HT1080 (cell line): Measurements from ENCODE around the gene RASL12. TPM values are rescaled to one million over a fixed set of nuclear protein-coding genes. Genes with fewer than 3 reads are reported as not detected.
"Not testable (repeated sequence)": the region's sequence is repeated elsewhere in the genome, so short reads cannot be mapped to it uniquely, and the experiment has no call there.

Source experiments
- DNase-seq: peaks from one replicate; pipeline ENCODE4 v3.0.0-alpha.2; 2015; ENCODE audit warnings: low read depth
- polyA plus RNA-seq, 2 experiments: library from polyadenylated mRNA; depleted of rRNA; stranded (reverse); fragments of >200 nt; gene quantifications; 2 replicates each; pipeline ENCODE4 v1.2.3, GENCODE V29; 2015
- total RNA-seq: library from RNA; depleted of rRNA; stranded (reverse); fragments of >200 nt; shearing (Covaris generic); gene quantifications from 2 replicates; pipeline ENCODE4 v1.2.3, GENCODE V29; 2014; rRNA removed

The RASL12 gene
- total RNA-seq: not detected in 2 replicates
- not detected in 2 replicates for polyA plus RNA-seq (2015; cell fraction: cytosol; rRNA removed)
- not detected in 2 replicates for polyA plus RNA-seq (2015; cell fraction: nucleus; rRNA removed)

DNA sequence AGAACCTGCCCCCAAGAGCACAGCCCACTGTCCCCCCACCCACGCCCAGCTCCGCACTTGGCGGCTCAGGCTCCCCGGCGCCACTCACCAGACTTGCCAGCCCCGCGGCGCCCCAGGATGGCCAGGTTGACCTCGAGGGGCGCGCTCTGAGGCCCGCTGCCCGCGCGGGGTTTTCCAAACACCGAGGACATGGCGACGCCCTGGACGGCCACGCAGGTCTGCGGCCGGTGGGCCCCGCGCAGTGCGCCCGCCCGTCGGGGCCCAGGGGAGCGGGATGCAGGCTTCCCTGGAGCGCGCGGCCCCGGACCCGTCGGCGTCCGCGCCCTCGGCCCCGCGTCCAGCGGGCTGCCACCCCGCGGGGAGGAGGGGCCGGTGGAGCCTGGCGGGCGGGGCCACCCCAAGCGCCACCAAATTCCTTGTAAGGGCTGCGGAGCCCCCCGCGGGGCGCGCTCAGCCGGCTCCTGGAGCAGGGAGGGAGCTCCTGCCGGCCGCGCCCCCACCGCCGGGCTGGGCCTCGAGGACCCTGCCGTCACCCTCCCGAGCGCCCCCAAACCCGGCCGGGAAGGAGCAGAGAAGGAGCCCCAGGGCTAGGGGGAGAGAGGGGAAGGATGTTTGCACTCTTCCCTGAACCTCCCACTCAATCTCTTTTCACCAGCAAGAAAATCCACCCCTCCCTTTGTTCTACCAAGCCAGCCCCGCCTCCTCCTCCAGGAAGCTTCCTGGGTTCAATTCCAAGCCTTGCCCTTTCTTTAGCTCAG is at the start of gene RASL12:
RASL12 (minus strand) TSS at position 347 of the 758 bp plus-strand sequence; CDS start at position 191, 156 bp downstream.
- no peak for DNase-seq

DNA sequence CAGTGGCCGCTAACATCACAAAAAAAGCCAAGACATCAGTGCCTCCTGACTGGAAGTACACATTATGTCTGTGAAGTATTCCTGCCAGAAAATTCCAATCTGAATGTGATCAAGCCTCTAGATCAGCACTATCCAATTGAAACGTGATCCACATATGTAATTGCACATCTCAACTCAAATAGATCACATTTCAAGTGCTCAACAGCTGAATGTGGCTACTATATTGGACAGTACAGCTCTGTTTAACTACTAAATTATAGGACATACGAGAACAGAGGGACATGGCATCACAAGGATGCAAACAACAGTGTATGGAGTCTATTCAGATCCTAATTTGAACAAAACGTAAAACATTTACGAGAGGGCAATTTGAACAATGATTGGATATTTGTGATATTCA is 47.8 kb upstream of the RASL12 start:
- DNase-seq: no peak

GRCh38 chr15:65115086-65115485 is 47.3 kb upstream of the RASL12 start, which contains the start of gene UBAP1L:
UBAP1L (minus strand) TSS chr15:65115200; CDS start chr15:65106215, 8,985 bp downstream.
- DNase-seq: no peak

DNA sequence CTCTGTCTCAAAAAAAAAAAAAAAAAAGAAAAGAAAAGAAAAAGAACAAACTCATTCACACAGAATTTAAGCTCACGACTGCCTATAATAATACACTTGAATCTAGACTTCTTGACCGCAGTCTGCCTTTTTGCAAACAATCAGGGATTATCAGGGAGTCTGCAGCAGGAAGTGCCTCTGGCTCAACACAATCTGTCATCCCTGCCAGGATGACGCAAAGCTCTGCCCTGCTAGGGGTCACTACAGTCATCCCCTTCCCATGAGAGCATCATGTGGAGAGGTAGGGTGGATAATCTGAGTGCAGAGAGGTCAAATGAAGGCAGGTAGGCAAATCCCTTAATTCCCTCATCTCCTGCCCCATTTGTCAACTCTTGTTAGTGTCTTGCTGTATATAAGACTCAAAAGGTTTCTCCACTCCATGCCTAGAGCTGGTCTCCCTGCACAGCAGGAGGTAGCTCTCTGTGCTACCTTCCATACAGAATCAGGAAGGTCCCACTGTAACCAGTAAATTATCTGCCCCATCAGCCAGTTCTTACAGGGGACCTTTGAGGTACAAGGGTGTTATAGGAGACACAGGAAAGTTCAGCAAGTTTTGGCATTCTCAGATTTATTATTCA is 43.0 kb upstream of the RASL12 start:
- DNase-seq: peak; percentile 61

DNA sequence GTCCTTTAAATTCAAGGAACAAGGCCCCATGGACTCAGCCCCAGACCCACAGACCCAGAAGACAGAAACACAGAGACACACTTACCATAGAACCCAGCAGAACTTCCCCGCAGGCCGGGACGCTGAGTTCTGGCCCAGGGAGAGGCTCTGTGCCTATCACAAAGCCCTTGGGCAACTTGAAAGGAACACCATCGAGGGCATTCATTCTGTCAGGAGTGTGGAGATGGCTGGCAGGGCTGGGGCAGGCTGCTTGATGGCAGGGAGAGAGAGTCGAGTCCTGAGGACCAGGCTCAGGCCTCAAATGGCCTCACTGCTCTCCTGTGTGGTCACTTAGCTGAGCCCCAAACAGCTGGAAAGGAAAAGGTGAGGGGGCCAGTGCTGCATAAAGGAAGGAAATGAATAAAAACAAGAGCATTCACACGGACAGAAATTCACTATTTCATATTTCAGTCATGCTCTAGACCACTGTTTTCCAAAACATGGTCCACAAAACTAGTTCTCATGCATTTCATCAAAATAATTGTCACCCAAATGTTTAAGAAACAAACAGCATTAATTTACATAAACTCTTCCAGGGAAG is 38.3 kb upstream of the RASL12 start:
- no peak for DNase-seq

DNA sequence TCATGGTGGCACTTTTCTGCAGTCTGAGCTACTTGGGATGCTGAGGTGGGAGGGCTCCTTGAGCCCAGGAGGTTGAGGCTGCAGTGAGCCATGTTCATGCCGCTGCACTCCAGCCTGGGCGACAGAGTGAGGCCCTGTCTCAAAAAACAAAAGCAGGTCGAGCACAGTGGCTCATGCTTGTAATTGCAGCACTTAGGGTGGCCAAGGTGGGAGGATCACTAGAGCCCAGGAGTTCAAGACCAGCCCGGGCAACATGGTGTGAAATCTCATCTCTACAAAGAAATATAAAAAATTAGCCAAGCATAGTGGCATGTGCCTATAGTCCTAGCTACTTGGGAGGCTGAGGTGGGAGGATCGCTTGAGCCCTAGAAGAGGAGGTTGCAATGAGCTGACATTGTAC is 37.2 kb upstream of the RASL12 start:
- DNase-seq: no peak

GRCh38 chr15:65102912-65103311 is 35.1 kb upstream of the RASL12 start:
- DNase-seq: no peak

- no peak for DNase-seq
Measured at GRCh38 chr15:65101891-65102708, 34.3 kb upstream of the RASL12 start.

GRCh38 chr15:65101411-65101890 is 33.7 kb upstream of the RASL12 start:
- DNase-seq: peak; percentile 40

DNA sequence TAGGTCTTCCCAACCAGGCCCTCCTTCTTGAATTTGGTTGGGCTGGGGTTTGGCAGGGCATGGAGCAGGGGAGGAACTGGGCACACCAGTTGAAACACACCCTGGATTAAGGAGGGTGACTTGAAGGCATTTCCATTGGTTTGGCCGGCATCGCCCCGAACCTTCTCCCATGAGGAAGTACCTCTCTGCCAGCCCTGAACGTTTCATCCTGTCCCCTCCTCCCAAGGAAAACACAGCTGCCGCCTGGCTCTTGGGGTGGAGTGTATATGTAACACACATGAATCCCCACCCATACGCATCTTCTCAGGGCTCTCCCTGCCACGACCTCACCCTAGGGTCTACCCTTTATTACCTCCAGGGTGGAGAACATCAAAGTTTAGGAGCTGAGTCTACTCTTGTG is 32.7 kb upstream of the RASL12 start:
- DNase-seq: no peak

DNA sequence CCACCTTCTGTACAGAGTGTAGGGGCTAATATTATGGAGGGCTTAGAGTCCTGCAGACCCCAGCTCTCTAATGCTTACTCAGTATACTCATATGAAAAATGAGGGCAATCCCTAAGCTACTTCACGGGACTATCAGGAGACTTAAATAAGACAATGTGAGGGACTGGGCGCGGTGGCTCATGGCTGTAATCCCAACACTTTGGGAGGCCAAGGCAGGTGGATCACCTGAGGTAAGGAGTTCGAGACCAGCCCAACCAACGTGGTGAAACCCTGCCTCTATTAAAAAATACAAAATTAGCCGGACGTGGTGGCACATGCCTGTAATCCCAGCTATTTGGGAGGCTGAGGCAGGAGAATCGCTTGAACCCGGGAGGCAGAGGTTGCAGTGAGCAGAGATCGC is 32.0 kb upstream of the RASL12 start:
- not testable (repeated sequence) for DNase-seq

DNA sequence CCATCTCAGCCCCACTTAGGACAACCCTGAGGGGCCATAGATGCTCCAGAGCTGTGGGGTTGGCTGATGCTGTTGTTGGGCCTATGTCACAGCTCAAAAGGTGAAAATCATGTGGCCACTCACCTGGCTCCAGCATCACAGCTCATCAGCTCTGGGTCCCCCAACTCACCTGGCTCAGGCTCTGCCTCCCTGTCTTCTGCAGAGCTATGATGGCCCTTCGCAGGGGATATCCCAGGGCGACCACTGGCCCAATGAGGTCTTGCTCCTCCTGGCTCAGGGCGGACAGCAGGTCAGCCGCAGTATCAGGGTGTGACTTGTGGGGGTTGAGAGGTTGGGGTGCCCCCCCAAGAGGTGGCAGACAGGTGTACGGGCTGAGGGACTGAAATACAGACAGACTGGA is 31.5 kb upstream of the RASL12 start:
- no peak for DNase-seq

DNA sequence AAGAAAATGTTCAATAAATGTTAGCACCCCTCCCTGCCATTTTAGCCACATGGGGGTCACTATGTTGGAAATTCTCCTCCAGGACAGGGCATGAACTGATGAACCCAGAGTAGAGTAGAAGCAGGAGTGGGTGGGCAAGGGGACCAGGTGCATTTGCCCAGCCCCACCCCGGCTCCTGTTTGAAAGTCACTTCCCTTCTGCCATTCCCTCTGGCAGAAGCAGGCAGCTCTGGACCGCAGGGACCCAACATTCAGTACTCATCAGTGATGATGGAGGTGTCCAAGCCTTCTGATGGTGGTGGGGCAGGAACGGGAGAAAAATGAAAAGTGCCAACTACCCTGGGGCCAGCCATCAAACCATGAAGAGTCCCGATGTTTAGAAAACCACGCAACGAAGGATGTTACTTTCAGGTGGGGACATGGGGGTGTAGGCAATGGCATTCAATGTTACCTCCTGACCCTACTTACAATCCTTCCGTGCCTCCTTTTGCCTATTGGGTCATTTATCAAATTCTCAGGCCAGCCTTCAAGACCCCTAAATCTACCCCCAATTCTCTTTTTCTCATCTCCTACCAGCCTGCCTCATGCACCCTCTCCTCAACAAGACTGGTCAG is 30.0 kb upstream of the RASL12 start:
- no peak for DNase-seq

- no peak for DNase-seq
Measured at GRCh38 chr15:65096481-65097385, 28.9 kb upstream of the RASL12 start.

GRCh38 chr15:65095747-65096104 is 27.9 kb upstream of the RASL12 start:
- no peak for DNase-seq

GRCh38 chr15:65095011-65095746 is 27.4 kb upstream of the RASL12 start:
- DNase-seq: no peak

DNA sequence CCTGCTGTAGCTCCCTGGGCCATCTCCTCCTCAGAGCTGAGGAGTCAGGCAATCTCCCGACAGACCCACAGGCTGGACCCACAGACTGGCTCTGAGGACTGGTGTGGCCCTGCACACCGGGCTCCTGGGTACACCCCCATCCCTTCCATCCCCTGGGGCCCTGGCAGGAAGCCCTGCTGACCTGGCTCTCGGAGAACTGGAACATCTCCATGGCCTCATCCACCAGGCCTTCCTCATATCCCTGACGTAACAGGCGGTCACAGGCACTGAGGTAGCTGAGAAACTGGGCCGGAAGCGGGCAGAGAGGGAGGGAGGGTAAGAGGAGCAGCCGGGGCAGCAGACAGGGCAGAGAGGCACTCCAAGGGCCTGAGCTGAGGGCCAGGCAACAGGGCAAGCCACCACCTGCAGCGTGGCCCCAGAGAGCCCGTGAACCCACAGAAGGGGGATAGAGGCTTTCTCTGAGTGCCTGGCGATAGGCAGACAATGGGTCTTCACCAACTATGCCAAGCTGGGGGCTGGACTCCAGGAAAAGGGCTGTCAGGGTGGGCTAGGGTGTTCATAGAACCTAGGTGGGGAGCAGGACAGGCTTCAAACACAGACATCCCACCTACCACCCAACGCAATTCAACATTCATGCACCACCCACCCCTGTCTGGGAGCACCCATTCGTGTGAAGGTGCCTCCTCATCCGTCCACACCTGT is 26.7 kb upstream of the RASL12 start:
- DNase-seq: no peak

DNA sequence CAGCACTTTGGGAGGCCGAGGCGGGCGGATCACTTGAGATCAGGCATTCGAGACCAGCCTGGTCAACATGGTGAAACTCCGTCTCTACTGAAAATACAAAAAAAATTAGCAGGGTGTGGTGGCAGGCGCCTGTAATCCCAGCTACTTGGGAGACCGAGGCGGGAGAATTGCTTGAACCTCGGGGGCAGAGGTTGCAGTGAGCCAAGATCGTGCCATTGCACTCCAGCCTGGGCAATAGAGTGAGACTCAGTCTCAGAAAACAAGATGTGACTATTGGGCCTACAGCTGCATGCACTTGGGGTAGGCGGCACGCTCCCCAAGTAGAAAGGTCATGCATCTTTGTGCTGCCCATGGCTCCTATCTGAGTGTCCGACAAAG is 26.0 kb upstream of the RASL12 start:
- not testable (repeated sequence) for DNase-seq
